ENCODE measurements around the gene PRSS3. TPM values are rescaled to one million over a fixed set of nuclear protein-coding genes. Genes with fewer than 3 reads are reported as not detected.
"Not testable (repeated sequence)": the region's sequence is repeated elsewhere in the genome, so short reads cannot be mapped to it uniquely, and the experiment has no call there.

The PRSS3 gene
- total RNA-seq, 4 donors from 2014 or later = 42.2 to 298 (median 113) TPM

GRCh38 chr9:33843312-33843961 lies 48.1 kb downstream of the PRSS3 start:
- intact Hi-C loops (cut with DNase I; ENCODE audit: low total_unique reads) = no loop called here
- no peaks in the 10 kb centered on the region for H3K36me3 ChIP-seq
- peaks cover 9 to 68% (median 33%) of the 10 kb centered on the region in 4 donors for H3K4me1 ChIP-seq
- TF ChIP-seq EP300 (IDR thresholded peaks at IDR 0.05; ENCODE audit: low read depth) (no peak), POLR2A (IDR thresholded peaks at IDR 0.05) (no peak), POLR2AphosphoS5 (IDR thresholded peaks at IDR 0.05) (no peak), CTCF (IDR thresholded peaks at IDR 0.05) (no peak)
- no peaks in the 10 kb centered on the region for H3K27me3 ChIP-seq
- peak overlapping the region in 1 of 4 donors; percentile 45 for H3K27ac ChIP-seq
- in situ Hi-C loops (cut with MboI; ENCODE audit: low pct_ligation_motif_present in 1 of 4, low pct_unique_long_range_greater_than_20kb in 1 of 4, low sequenced_read_pairs in 3 of 4) = no loop called here
- WGBS, 2 donors (ENCODE audit: low coverage in 1 of 2) = 75 to 80% methylated on average over 3 to 5 of the region's 5 CpGs
- no peak for DNase-seq
- H3K9me3 ChIP-seq = no peaks in the 10 kb centered on the region
- no peak overlapping the region for H3K4me3 ChIP-seq

GRCh38 chr9:33846231-33846630 lies 50.9 kb downstream of the PRSS3 start:
- in situ Hi-C loops (cut with MboI; ENCODE audit: low pct_ligation_motif_present in 1 of 4, low pct_unique_long_range_greater_than_20kb in 1 of 4, low sequenced_read_pairs in 3 of 4) = no loop called here
- H3K27ac ChIP-seq = no peak overlapping the region
- WGBS, 2 donors (ENCODE audit: low coverage in 1 of 2) = 81% methylated on average over 4 of the region's 4 CpGs

GRCh38 chr9:33847894-33848205 lies 52.5 kb downstream of the PRSS3 start:
- H3K4me3 ChIP-seq; H3K36me3 ChIP-seq; H3K27me3 ChIP-seq; in situ Hi-C loops (cut with MboI; ENCODE audit: low pct_ligation_motif_present in 1 of 4, low pct_unique_long_range_greater_than_20kb in 1 of 4, low sequenced_read_pairs in 3 of 4); H3K9me3 ChIP-seq; intact Hi-C loops (cut with DNase I; ENCODE audit: low total_unique reads); DNase-seq: not testable (repeated sequence)
- peak overlapping the region in 2 of 4 donors; percentile 16 to 49 for H3K27ac ChIP-seq
- WGBS, 2 donors (ENCODE audit: low coverage in 1 of 2) = 67 to 90% methylated on average over 1 to 3 of the region's 3 CpGs
- H3K4me1 ChIP-seq = peaks cover 25 to 70% (median 47%) of the 10 kb centered on the region in 4 donors

More at GRCh38 chr9:33846231-33846630, 50.9 kb downstream of the PRSS3 start:
- TF ChIP-seq POLR2A (IDR thresholded peaks at IDR 0.05) (no peak), POLR2AphosphoS5 (IDR thresholded peaks at IDR 0.05) (no peak), CTCF (IDR thresholded peaks at IDR 0.05) (no peak), EP300 (IDR thresholded peaks at IDR 0.05; ENCODE audit: low read depth) (no peak)
- peaks cover 13 to 66% (median 40%) of the 10 kb centered on the region in 4 donors for H3K4me1 ChIP-seq
- no peak overlapping the region for H3K4me3 ChIP-seq
- H3K9me3 ChIP-seq = no peaks in the 10 kb centered on the region
- H3K36me3 ChIP-seq = no peaks in the 10 kb centered on the region
- no peak for DNase-seq
- intact Hi-C loops (cut with DNase I; ENCODE audit: low total_unique reads) = no loop called here
- H3K27me3 ChIP-seq = no peaks in the 10 kb centered on the region

Small RNA genes lying within 50 kb of the gene (small RNA-seq; reads per million reads assigned to genes)
- 0 reads per million in 4 donors for gene RF00019

Other genes with a start within 250 kb of the PRSS3 start
- gene UBE2R2, start 21.6 kb downstream of the PRSS3 start, total RNA-seq = 10 to 100 TPM; 13.9 to 30.8 (median 22.9) TPM